ENCODE measurements around the gene CYFIP1.
"Not testable (repeated sequence)": the region's sequence is repeated elsewhere in the genome, so short reads cannot be mapped to it uniquely, and the experiment has no call there.

CYFIP1 gene

GRCh38 chr15:22980189-22981050, at the start of gene CYFIP1:
CYFIP1 (minus strand) TSS chr15:22980368; CDS start chr15:22947285, 33,083 bp downstream.
- peak; percentile 84 for DNase-seq (ENCODE audit: low read depth, low spot score)
- in situ Hi-C loops (cut with HindIII; ENCODE audit: low sequenced_read_pairs): no loop called here
- no peak for TF ChIP-seq CTCF (IDR thresholded peaks at IDR 0.05; ENCODE audit: low read depth, low read length)
- peak within 1 kb of the TSS; percentile 83 for H3K4me3 ChIP-seq (ENCODE audit: low read depth, low read length)

- no peak for DNase-seq (ENCODE audit: low read depth, low spot score)
- in situ Hi-C loops (cut with HindIII; ENCODE audit: low sequenced_read_pairs): no loop called here
- no peak for TF ChIP-seq CTCF (IDR thresholded peaks at IDR 0.05; ENCODE audit: low read depth, low read length)
- no peak overlapping the region for H3K4me3 ChIP-seq (ENCODE audit: low read depth, low read length)
These were observed 46.0 kb upstream of the CYFIP1 start for GRCh38 chr15:23026218-23026617.

GRCh38 chr15:23022156-23022555, 42.0 kb upstream of the CYFIP1 start:
- TF ChIP-seq CTCF (IDR thresholded peaks at IDR 0.05; ENCODE audit: low read depth, low read length): no peak
- DNase-seq (ENCODE audit: low read depth, low spot score): no peak
- no peak overlapping the region for H3K4me3 ChIP-seq (ENCODE audit: low read depth, low read length)
- in situ Hi-C loops (cut with HindIII; ENCODE audit: low sequenced_read_pairs): no loop called here

- no peak for TF ChIP-seq CTCF (IDR thresholded peaks at IDR 0.05; ENCODE audit: low read depth, low read length)
- no peak for DNase-seq (ENCODE audit: low read depth, low spot score)
- in situ Hi-C loops (cut with HindIII; ENCODE audit: low sequenced_read_pairs): no loop called here
- no peak overlapping the region for H3K4me3 ChIP-seq (ENCODE audit: low read depth, low read length)
These were observed 34.3 kb upstream of the CYFIP1 start for GRCh38 chr15:23014394-23015000.

GRCh38 chr15:23013681-23014080, 33.5 kb upstream of the CYFIP1 start:
- DNase-seq (ENCODE audit: low read depth, low spot score): no peak
- in situ Hi-C loops (cut with HindIII; ENCODE audit: low sequenced_read_pairs): no loop called here
- no peak for TF ChIP-seq CTCF (IDR thresholded peaks at IDR 0.05; ENCODE audit: low read depth, low read length)
- no peak overlapping the region for H3K4me3 ChIP-seq (ENCODE audit: low read depth, low read length)

GRCh38 chr15:23012616-23013015, 32.4 kb upstream of the CYFIP1 start:
- H3K4me3 ChIP-seq (ENCODE audit: low read depth, low read length); DNase-seq (ENCODE audit: low read depth, low spot score); in situ Hi-C loops (cut with HindIII; ENCODE audit: low sequenced_read_pairs): not testable (repeated sequence)

- TF ChIP-seq CTCF (IDR thresholded peaks at IDR 0.05; ENCODE audit: low read depth, low read length): peak; percentile 19
- DNase-seq (ENCODE audit: low read depth, low spot score): no peak
- in situ Hi-C loops (cut with HindIII; ENCODE audit: low sequenced_read_pairs): no loop called here
- no peak overlapping the region for H3K4me3 ChIP-seq (ENCODE audit: low read depth, low read length)
These were observed 23.6 kb upstream of the CYFIP1 start for GRCh38 chr15:23003736-23004135.
